GM12878 (cell line): ENCODE measurements around the gene DNAJC4. TPM values are rescaled to one million over a fixed set of nuclear protein-coding genes. Genes with fewer than 3 reads are reported as not detected.

Experiments used
- ATAC-seq: fragments of 200-7000 bp; cut with Tn5 transposase; 3 replicates; pipeline ENCODE4 v1.9.1; 2020; ENCODE audit warnings: mild to moderate bottlenecking, moderate library complexity
- BruUV-seq: library from RNA; stranded (reverse); fragments of 400-500 nt; replicated peaks from 2 replicates; lab custom pipeline; 2021; lab: Mats Ljungman, UMichigan
- CTCF ChIA-PET: fragments of 300-600 bp; sonication (Branson Sonifier 250); formaldehyde crosslinking; extraction: SDS; loops from one replicate; lab custom pipeline; 2021; ENCODE audit warnings: inconsistent platforms; lab: Yijun Ruan, JAX
- POLR2A ChIA-PET: fragments of 350-600 bp; formaldehyde crosslinking; extraction: SDS; loops from one replicate; lab custom pipeline; 2021; ENCODE audit warnings: inconsistent platforms; lab: Charles Lee
- RAD21 ChIA-PET: fragments of 300-600 bp; sonication (Branson Sonifier 250); formaldehyde crosslinking; loops from one replicate; lab custom pipeline; 2023; ENCODE audit warnings: antibody characterized with exemption; ENCODE audit not compliant: unreplicated experiment; lab: Charles Lee
- SMC1A ChIA-PET: fragments of 300-600 bp; sonication (Branson Sonifier 250); formaldehyde crosslinking; loops from one replicate; lab custom pipeline; 2023; ENCODE audit not compliant: unreplicated experiment, uncharacterized antibody; lab: Charles Lee
- DNase-seq: peaks from one replicate; pipeline ENCODE4 v3.0.0-alpha.2; 2011; ENCODE audit warnings: low read depth, low spot score
- FAIRE-seq: peaks from 3 replicates; lab custom pipeline; 2011; peaks lifted over from hg19 to GRCh38; lab: Jason Lieb, UNC
- H2AFZ ChIP-seq: 2 replicates; pipeline ENCODE4 v1.6.0; 2011; ENCODE audit warnings: low read depth, low read length, control low read depth; ENCODE audit not compliant: control insufficient read depth
- H3K27ac ChIP-seq: 2 replicates; pipeline ENCODE4 v1.5.1; 2011; ENCODE audit warnings: control low read depth; ENCODE audit not compliant: control insufficient read depth, insufficient read depth
- H3K27me3 ChIP-seq, 2 experiments: replicated peaks in 1 of 2; 2 replicates each; pipeline versions ENCODE4 v1.6.0 to v1.6.1; 2011; ENCODE audit warnings: low read length in 1 of 2; ENCODE audit not compliant: control insufficient read depth in 2 of 2, insufficient read depth in 2 of 2
- H3K36me3 ChIP-seq, 2 experiments: 2 replicates each; pipeline ENCODE4 v1.5.1; 2011; ENCODE audit warnings: low read length in 1 of 2; ENCODE audit not compliant: control insufficient read depth in 2 of 2, insufficient read depth in 2 of 2
- H3K4me1 ChIP-seq: 2 replicates; pipeline ENCODE4 v1.6.1; 2011; ENCODE audit warnings: mild to moderate bottlenecking, low read length, moderate library complexity, mixed read lengths; ENCODE audit not compliant: control insufficient read depth, insufficient read depth
- H3K4me2 ChIP-seq: 2 replicates; pipeline ENCODE4 v1.6.0; 2011; ENCODE audit warnings: control low read depth; ENCODE audit not compliant: control insufficient read depth, insufficient read depth
- H3K4me3 ChIP-seq: fragments of 200-600 bp; sonication (generic); 2 replicates; pipeline ENCODE4 v1.5.1; 2016
- H3K79me2 ChIP-seq: 2 replicates; pipeline ENCODE4 v1.6.0; 2011; ENCODE audit warnings: low read length; ENCODE audit not compliant: control insufficient read depth, insufficient read depth
- H3K9ac ChIP-seq: 2 replicates; pipeline ENCODE4 v1.8.0; 2011; ENCODE audit warnings: low read length, control low read depth, mixed read lengths; ENCODE audit not compliant: control insufficient read depth, insufficient read depth
- H3K9me3 ChIP-seq: replicated peaks from 3 replicates; pipeline ENCODE4 v1.5.1; 2011; ENCODE audit warnings: mild to moderate bottlenecking, low read length; ENCODE audit not compliant: control insufficient read depth, insufficient read depth
- H4K20me1 ChIP-seq: 2 replicates; pipeline ENCODE4 v1.6.0; 2011; ENCODE audit not compliant: control insufficient read depth, insufficient read depth
- NKRF ChIP-seq: fragments of 450-650 bp; conservative IDR thresholded peaks from 2 replicates; pipeline ENCODE4 v1.6.1; 2017; ENCODE audit warnings: mild to moderate bottlenecking, moderate library complexity
- POLR2A ChIP-seq: IDR thresholded peaks from 2 replicates; pipeline ENCODE4 v1.6.1; 2011; ENCODE audit warnings: low read depth, mild to moderate bottlenecking, low read length
- RAD21 ChIP-seq: IDR thresholded peaks from 2 replicates; pipeline ENCODE4 v1.6.1; 2011; ENCODE audit warnings: mild to moderate bottlenecking, low read depth, low read length, moderate library complexity; ENCODE audit not compliant: insufficient read depth
- WGBS: methylation state at CpG from one replicate; pipeline ENCODE4 v1.1.6; 2016; ENCODE audit warnings: low lambda C conversion rate; ENCODE audit not compliant: insufficient replicate concordance, insufficient coverage; ENCODE audit errors: missing lambda C conversion rate; 5-methylcytosine and 5-hydroxymethylcytosine counted together
- in situ Hi-C: fragments of 300-500 bp; cut with MboI; formaldehyde crosslinking; loops from 9 replicates; pipeline ENCODE4 v1.14.3; 2018; ENCODE audit warnings: mixed read lengths
- intact Hi-C: fragments of 100-400 bp; cut with micrococcal nuclease; formaldehyde crosslinking; loops from one replicate; pipeline ENCODE4 v1.14.2; 2022; ENCODE audit not compliant: unreplicated experiment
- polyA plus RNA-seq, 11 experiments: library from polyadenylated mRNA; depleted of rRNA in 4 of 11; unstranded in 6 of 11; stranded (reverse) in 5 of 11; fragments of >200 nt; fragmentation: Nextera tagmentation in 4 of 11; fragmentation: Illumina TruSeq in 1 of 11; extraction: Ambion mirVana in 4 of 11; extraction: Trizol in 1 of 11; gene quantifications; 1 replicate in 1 of 11; 2 replicates in 10 of 11; pipeline versions ENCODE4 v1.2.1 to v1.2.3, GENCODE V29; 2011 to 2016; ENCODE audit warnings: inconsistent platforms in 2 of 11, missing spikeins in 2 of 11, low read depth in 1 of 11
- total RNA-seq, 4 experiments: library from RNA; depleted of rRNA in 3 of 4; stranded (reverse); fragments of >200 nt in 3 of 4; fragmentation: Illumina TruSeq in 1 of 4; extraction: Trizol in 1 of 4; gene quantifications; 2 replicates each; pipeline versions ENCODE4 v1.2.1 to v1.2.3, GENCODE V29; 2013 to 2021

DNAJC4 gene
- total and polyA plus RNA-seq, 10 of the 15 experiments (the other 5 are each of a cell fraction or from before 2014, with no cell fraction given): 3.7 to 64.9 (median 30.1) TPM

- Histone ChIP-seq H2AFZ (no peak overlapping the region), H3K4me1 (no peaks in the 10 kb centered on the region; the same call in 1 of the 2 replicates), H3K4me3 (no peak overlapping the region), H3K79me2 (no peaks in the 10 kb centered on the region), H3K4me2 (no peak overlapping the region), H4K20me1 (no peaks in the 10 kb centered on the region), H3K27me3 (no peaks in the 10 kb centered on the region), H3K36me3 (peaks cover 24 to 30% of the 10 kb centered on the region in 2 experiments), H3K27ac (no peak overlapping the region), H3K9ac (no peak overlapping the region), H3K9me3 (no peaks in the 10 kb centered on the region)
- WGBS: 96% methylated on average over 11 of the region's 11 CpGs
- intact Hi-C loops (no loop called here), in situ Hi-C loops (no loop called here)
- no peak for TF ChIP-seq RAD21
- ChIA-PET CTCF (interaction anchor here (4.2 kb wide), 1 partner anchor 13 kb away, joined by 14 read pairs; the partner anchor contains the start of gene FERMT3), RAD21 (no interaction called here), SMC1A (no interaction called here), POLR2A (interaction anchor here (1.7 to 2.6 kb wide), 2 partner anchors 8 to 12 kb away, joined by 6 to 11 read pairs; partner anchors contain the start of genes FERMT3, NUDT22 and TRPT1)
- no peak for ATAC-seq
- no peak for DNase-seq
- no TSS peak for BruUV-seq
- no peak for FAIRE-seq
Observed at GRCh38 chr11:64218628-64219353, 11.6 kb upstream of the DNAJC4 start.

GRCh38 chr11:64219354-64219684 is 11.0 kb upstream of the DNAJC4 start:
- peaks cover 25 to 30% of the 10 kb centered on the region in 2 experiments for H3K36me3 ChIP-seq
- intact Hi-C loops: no loop called here
- FAIRE-seq: no peak
- no peak for TF ChIP-seq NKRF
- peak; percentile 48; the same call in 1 of the 2 replicates for TF ChIP-seq POLR2A
- TF ChIP-seq, all 136 proteins: peak for 1
- H3K9ac ChIP-seq: no peak overlapping the region
- WGBS: 84% methylated on average over 7 of the region's 7 CpGs
- no TSS peak for BruUV-seq
- ChIA-PET RAD21 (no interaction called here), SMC1A (no interaction called here), CTCF (interaction anchor here (4.2 kb wide), 1 partner anchor 14 kb away, joined by 14 read pairs; the partner anchor contains the start of gene FERMT3), POLR2A (interaction anchor here (1.0 to 2.6 kb wide), 2 partner anchors 9 to 13 kb away, joined by 3 to 11 read pairs; partner anchors contain the start of gene FERMT3)
- H3K4me1 ChIP-seq: no peaks in the 10 kb centered on the region; the same call in 1 of the 2 replicates
- no peak overlapping the region for H3K27ac ChIP-seq
- H4K20me1 ChIP-seq: no peaks in the 10 kb centered on the region
- H3K27me3 ChIP-seq: no peaks in the 10 kb centered on the region
- in situ Hi-C loops: no loop called here
- peaks cover 1% of the 10 kb centered on the region; the same call in 1 of the 2 replicates for H3K79me2 ChIP-seq
- no peak overlapping the region for H3K4me3 ChIP-seq
- no peak overlapping the region for H2AFZ ChIP-seq
- no peak for ATAC-seq
- no peaks in the 10 kb centered on the region for H3K9me3 ChIP-seq
- no peak for DNase-seq
- no peak overlapping the region for H3K4me2 ChIP-seq
